ENCODE results near the gene OAS2. TPM values are rescaled to one million over a fixed set of nuclear protein-coding genes. Genes with fewer than 3 reads are reported as not detected.
A peak's percentile ranks its signal among the peaks of the same experiment; 100 is the strongest.
"Not testable (repeated sequence)": the region's sequence is repeated elsewhere in the genome, so short reads cannot be mapped to it uniquely, and the experiment has no call there.

Gene OAS2
- total RNA-seq, 1 donor from 2014 or later, result 8.0 TPM

- no peak for ATAC-seq
- DNase-seq, result no peak
- intact Hi-C loops (cut with micrococcal nuclease), result no loop called here
Observed at GRCh38 chr12:112977139-112977538, 1.2 kb upstream of the OAS2 start.

GRCh38 chr12:112977641-112978040 lies 678 bp upstream of the OAS2 start:
- no peak for DNase-seq
- ATAC-seq, result peak; percentile 27
- intact Hi-C loops (cut with micrococcal nuclease), result no loop called here

GRCh38 chr12:112979041-112979680 lies 842 bp downstream of the OAS2 start:
- ATAC-seq, result peak; percentile 59
- intact Hi-C loops (cut with micrococcal nuclease), result no loop called here

GRCh38 chr12:112980491-112981158 lies 2.3 kb downstream of the OAS2 start:
- intact Hi-C loops (cut with micrococcal nuclease), result no loop called here
- DNase-seq, result no peak
- no peak for ATAC-seq

More at GRCh38 chr12:112979041-112979680, 842 bp downstream of the OAS2 start:
- no peak for DNase-seq

GRCh38 chr12:112985642-112986290 lies 7.4 kb downstream of the OAS2 start:
- ATAC-seq (no peak), DNase-seq (no peak)
- intact Hi-C loops (cut with micrococcal nuclease), result no loop called here

GRCh38 chr12:112986291-112986800 lies 8.0 kb downstream of the OAS2 start:
- no peak for DNase-seq
- no peak for ATAC-seq

GRCh38 chr12:112987561-112987960 lies 9.2 kb downstream of the OAS2 start:
- ATAC-seq, result no peak
- no peak for DNase-seq
- intact Hi-C loops (cut with micrococcal nuclease), result no loop called here

More at GRCh38 chr12:112986291-112986800, 8.0 kb downstream of the OAS2 start:
- intact Hi-C loops (cut with micrococcal nuclease), result no loop called here

- intact Hi-C loops (cut with micrococcal nuclease), result no loop called here
- ATAC-seq, result no peak
- DNase-seq, result no peak
Observed at GRCh38 chr12:112988224-112988623, 9.9 kb downstream of the OAS2 start.

GRCh38 chr12:112988823-112989385 lies 10.6 kb downstream of the OAS2 start:
- DNase-seq; ATAC-seq; intact Hi-C loops (cut with micrococcal nuclease): not testable (repeated sequence)

GRCh38 chr12:112989806-112990205 lies 11.5 kb downstream of the OAS2 start:
- no peak for ATAC-seq
- intact Hi-C loops (cut with micrococcal nuclease), result no loop called here
- no peak for DNase-seq

GRCh38 chr12:112992541-112993398 lies 14.5 kb downstream of the OAS2 start:
- intact Hi-C loops (cut with micrococcal nuclease), result no loop called here
- ATAC-seq, result peak; percentile 50
- DNase-seq, result peak; percentile 44

GRCh38 chr12:112995008-112995407 lies 16.7 kb downstream of the OAS2 start:
- ATAC-seq (no peak), DNase-seq (no peak)
- intact Hi-C loops (cut with micrococcal nuclease), result no loop called here

- intact Hi-C loops (cut with micrococcal nuclease), result no loop called here
Observed at GRCh38 chr12:112996501-112996900, 18.2 kb downstream of the OAS2 start.

GRCh38 chr12:112997506-112997905 lies 19.2 kb downstream of the OAS2 start:
- DNase-seq (no peak), ATAC-seq (no peak)
- intact Hi-C loops (cut with micrococcal nuclease), result no loop called here

More at GRCh38 chr12:112996501-112996900, 18.2 kb downstream of the OAS2 start:
- no peak for DNase-seq
- ATAC-seq, result no peak

- intact Hi-C loops (cut with micrococcal nuclease), result no loop called here
- DNase-seq (no peak), ATAC-seq (no peak)
Observed at GRCh38 chr12:112998987-112999767, 20.9 kb downstream of the OAS2 start.

GRCh38 chr12:113000433-113000832 lies 22.1 kb downstream of the OAS2 start:
- no peak for DNase-seq
- intact Hi-C loops (cut with micrococcal nuclease), result no loop called here
- no peak for ATAC-seq

GRCh38 chr12:113002155-113002554 lies 23.8 kb downstream of the OAS2 start:
- intact Hi-C loops (cut with micrococcal nuclease), result no loop called here
- no peak for ATAC-seq
- no peak for DNase-seq

GRCh38 chr12:113002676-113003075 lies 24.4 kb downstream of the OAS2 start:
- no peak for ATAC-seq
- no peak for DNase-seq
- intact Hi-C loops (cut with micrococcal nuclease), result no loop called here

Measured in left ventricle myocardium superior (tissue), 1 donor.